Activated CD4-positive, alpha-beta T cell treated with anti-CD3 and anti-CD28 coated beads, Interleukin-2, amount 10 ng/mL, durations not matched to agents 24 days and 14 days (primary cell): Measurements from ENCODE around the gene STX5. TPM values are rescaled to one million over a fixed set of nuclear protein-coding genes. Genes with fewer than 3 reads are reported as not detected.
"Not testable (repeated sequence)": the region's sequence is repeated elsewhere in the genome, so short reads cannot be mapped to it uniquely, and the experiment has no call there.

Experiments used
- DNase-seq: peaks from one replicate; pipeline ENCODE4 v3.0.0; 2022
- H3K27ac Mint-ChIP-seq: one replicate; pipeline ENCODE4 v1.8.0; 2022; ENCODE audit warnings: mild to moderate bottlenecking, mixed read lengths
- H3K27me3 Mint-ChIP-seq: one replicate; pipeline ENCODE4 v1.8.0; 2022; ENCODE audit warnings: mixed read lengths
- H3K36me3 Mint-ChIP-seq: one replicate; pipeline ENCODE4 v1.8.0; 2022; ENCODE audit warnings: low read depth, mild to moderate bottlenecking, mixed read lengths
- H3K4me1 Mint-ChIP-seq: one replicate; pipeline ENCODE4 v1.8.0; 2021; ENCODE audit warnings: mixed read lengths
- H3K4me3 Mint-ChIP-seq: one replicate; pipeline ENCODE4 v1.8.0; 2022; ENCODE audit warnings: mild to moderate bottlenecking, moderate library complexity, mixed read lengths
- H3K9me3 Mint-ChIP-seq: one replicate; pipeline ENCODE4 v1.8.0; 2021; ENCODE audit warnings: mixed read lengths
- intact Hi-C: fragments of 100-400 bp; cut with micrococcal nuclease; formaldehyde crosslinking; loops from one replicate; pipeline ENCODE4 v1.15.1; 2023
- total RNA-seq: library from RNA; stranded (reverse); gene quantifications from 2 replicates; pipeline ENCODE4 v1.2.3, GENCODE V29; 2022

The STX5 gene
- total RNA-seq, 1 donor from 2014 or later, result 28.1 TPM

- DNase-seq, result no peak
- Mint-ChIP-seq H3K9me3 (no peaks in the 10 kb centered on the region), H3K4me1 (peaks cover 18% of the 10 kb centered on the region), H3K27ac (no peak overlapping the region), H3K4me3 (no peak overlapping the region), H3K27me3 (peaks cover 4% of the 10 kb centered on the region), H3K36me3 (peaks cover 21% of the 10 kb centered on the region)
- intact Hi-C loops, result no loop called here
Measured at GRCh38 chr11:62847767-62848314, 16.0 kb upstream of the STX5 start.

GRCh38 chr11:62846177-62846576, 14.3 kb upstream of the STX5 start:
- Mint-ChIP-seq H3K4me3 (no peak overlapping the region), H3K4me1 (peaks cover 9% of the 10 kb centered on the region), H3K27ac (no peak overlapping the region), H3K27me3 (peaks cover 4% of the 10 kb centered on the region), H3K36me3 (peaks cover 6% of the 10 kb centered on the region), H3K9me3 (no peaks in the 10 kb centered on the region)
- intact Hi-C loops, result no loop called here
- DNase-seq, result no peak

- Mint-ChIP-seq H3K36me3 (peaks cover 6% of the 10 kb centered on the region), H3K4me3 (no peak overlapping the region), H3K27ac (no peak overlapping the region), H3K4me1 (peaks cover 18% of the 10 kb centered on the region), H3K9me3 (no peaks in the 10 kb centered on the region), H3K27me3 (peaks cover 4% of the 10 kb centered on the region)
- no peak for DNase-seq
- intact Hi-C loops, result loop anchor here (5.0 kb wide), 3 partner anchors 117 to 287 kb away; partner anchors contain the start of genes C11orf98, CSKMT, HNRNPUL2 and TTC9C
Measured at GRCh38 chr11:62844154-62844553, 12.3 kb upstream of the STX5 start.

GRCh38 chr11:62843466-62843865, 11.6 kb upstream of the STX5 start:
- no peak overlapping the region for H3K27ac Mint-ChIP-seq
- DNase-seq, result no peak
- peaks cover 8% of the 10 kb centered on the region for H3K36me3 Mint-ChIP-seq
- no peaks in the 10 kb centered on the region for H3K9me3 Mint-ChIP-seq
- peaks cover 4% of the 10 kb centered on the region for H3K27me3 Mint-ChIP-seq
- intact Hi-C loops, result loop anchor here (5.0 kb wide), 3 partner anchors 116 to 286 kb away; partner anchors contain the start of genes C11orf98, CSKMT, HNRNPUL2 and TTC9C
- H3K4me3 Mint-ChIP-seq, result no peak overlapping the region
- peaks cover 19% of the 10 kb centered on the region for H3K4me1 Mint-ChIP-seq

- H3K36me3 Mint-ChIP-seq, H3K4me3 Mint-ChIP-seq, H3K27me3 Mint-ChIP-seq, DNase-seq, H3K9me3 Mint-ChIP-seq, H3K27ac Mint-ChIP-seq: not testable (repeated sequence)
- intact Hi-C loops, result loop anchor here (1.0 to 5.0 kb wide), 4 partner anchors 12 to 286 kb away; partner anchors contain the start of genes C11orf98, CSKMT, HNRNPUL2 and TTC9C
- H3K4me1 Mint-ChIP-seq, result peaks cover 19% of the 10 kb centered on the region
Measured at GRCh38 chr11:62842891-62843290, 11.0 kb upstream of the STX5 start.

- Mint-ChIP-seq H3K36me3 (peaks cover 14% of the 10 kb centered on the region), H3K9me3 (no peaks in the 10 kb centered on the region), H3K4me3 (no peak overlapping the region), H3K27me3 (no peaks in the 10 kb centered on the region), H3K27ac (no peak overlapping the region), H3K4me1 (peaks cover 24% of the 10 kb centered on the region)
- intact Hi-C loops, result loop anchor here (1.0 to 5.0 kb wide), 4 partner anchors 13 to 285 kb away; partner anchors contain the start of genes C11orf98, CSKMT, HNRNPUL2 and TTC9C
- DNase-seq, result peak; percentile 84
Measured at GRCh38 chr11:62842171-62842741, 10.4 kb upstream of the STX5 start.

GRCh38 chr11:62841361-62842170, 9.7 kb upstream of the STX5 start:
- H3K4me3 Mint-ChIP-seq, result no peak overlapping the region
- H3K36me3 Mint-ChIP-seq, result peaks cover 15% of the 10 kb centered on the region
- no peaks in the 10 kb centered on the region for H3K9me3 Mint-ChIP-seq
- H3K27ac Mint-ChIP-seq, result no peak overlapping the region
- peak; percentile 95 for DNase-seq
- intact Hi-C loops, result loop anchor here (1.0 to 5.0 kb wide), 6 partner anchors 9 to 284 kb away; partner anchors contain the start of genes C11orf98, CSKMT, HNRNPUL2 and STX5
- H3K4me1 Mint-ChIP-seq, result peaks cover 26% of the 10 kb centered on the region
- no peaks in the 10 kb centered on the region for H3K27me3 Mint-ChIP-seq

GRCh38 chr11:62840721-62841360, 9.0 kb upstream of the STX5 start:
- H3K9me3 Mint-ChIP-seq, H3K27me3 Mint-ChIP-seq, H3K27ac Mint-ChIP-seq, H3K4me3 Mint-ChIP-seq: not testable (repeated sequence)
- Mint-ChIP-seq H3K4me1 (peaks cover 28% of the 10 kb centered on the region), H3K36me3 (peaks cover 20% of the 10 kb centered on the region)
- intact Hi-C loops, result loop anchor here (1.0 to 5.0 kb wide), 5 partner anchors 9 to 284 kb away; partner anchors contain the start of genes C11orf98, CSKMT, HNRNPUL2 and STX5
- DNase-seq, result peak; percentile 93

- H3K36me3 Mint-ChIP-seq, result peaks cover 34% of the 10 kb centered on the region
- H3K4me1 Mint-ChIP-seq, result peaks cover 35% of the 10 kb centered on the region
- H3K4me3 Mint-ChIP-seq, result no peak within 1 kb of the TSS
- intact Hi-C loops, result loop anchor here (1.0 to 2.0 kb wide), 5 partner anchors 18 to 68 kb away; partner anchors contain the start of genes NXF1, TAF6L and TMEM179B
- no peaks in the 10 kb centered on the region for H3K27me3 Mint-ChIP-seq
- no peak within 1 kb of the TSS for H3K27ac Mint-ChIP-seq
- peak; percentile 98 for DNase-seq
- H3K9me3 Mint-ChIP-seq, result no peaks in the 10 kb centered on the region
Measured at GRCh38 chr11:62839050-62839945, 7.4 kb upstream of the STX5 start, which contains the start of gene WDR74. TSS of gene WDR74 (minus strand) at chr11:62839590. CDS start at chr11:62839570, 20 bp downstream.

GRCh38 chr11:62835336-62835735, 3.5 kb upstream of the STX5 start:
- DNase-seq, result no peak
- Mint-ChIP-seq H3K27me3 (no peaks in the 10 kb centered on the region), H3K36me3 (peaks cover 48% of the 10 kb centered on the region), H3K4me1 (peaks cover 44% of the 10 kb centered on the region), H3K9me3 (no peaks in the 10 kb centered on the region), H3K4me3 (no peak overlapping the region), H3K27ac (no peak overlapping the region)
- intact Hi-C loops, result no loop called here

- Mint-ChIP-seq H3K4me1 (peaks cover 40% of the 10 kb centered on the region), H3K27me3 (no peaks in the 10 kb centered on the region), H3K4me3 (peak within 1 kb of the TSS; percentile 89), H3K9me3 (no peaks in the 10 kb centered on the region), H3K27ac (peak within 1 kb of the TSS; percentile 97), H3K36me3 (peaks cover 41% of the 10 kb centered on the region)
- no peak for DNase-seq
- intact Hi-C loops, result loop anchor here (1.0 to 5.0 kb wide), 6 partner anchors 9 to 240 kb away; partner anchors contain the start of genes TAF6L, TMEM179B, TMEM223 and TUT1
Measured at GRCh38 chr11:62832336-62833234, 734 bp upstream of the STX5 start, which contains the start of gene TEX54. TSS of gene TEX54 (minus strand) at chr11:62832841.
